ENCODE data around the gene CEP135. TPM values are rescaled to one million over a fixed set of nuclear protein-coding genes. Genes with fewer than 3 reads are reported as not detected.

Gene CEP135
- total RNA-seq, 1 experiment from 2014 or later = 10.5 TPM

DNA sequence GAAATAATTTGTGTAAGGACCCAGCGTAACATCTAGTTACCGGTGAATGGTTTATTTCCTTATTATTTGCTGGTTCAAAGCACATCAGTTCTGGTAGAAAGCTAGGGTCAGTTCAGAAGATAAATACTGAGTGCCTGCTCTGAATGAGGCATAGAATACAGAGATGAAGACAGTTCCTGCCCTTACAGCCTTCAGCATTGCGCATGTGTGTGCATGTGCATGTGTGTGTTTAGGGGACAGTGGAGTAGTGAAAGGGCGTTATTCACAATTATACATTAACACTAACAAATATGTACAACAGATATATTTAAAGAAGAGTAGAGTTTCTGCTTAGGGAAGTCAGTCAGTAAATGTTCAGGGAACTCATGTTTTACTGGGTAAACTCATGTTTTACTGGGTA lies 29.1 kb downstream of the CEP135 start:
- ChIA-PET CTCF (no interaction called here), POLR2A (no interaction called here)
- Mint-ChIP-seq H3K4me3 (ENCODE audit: unreplicated experiment) (no peak overlapping the region), H3K4me1 (ENCODE audit: low read depth, unreplicated experiment) (no peaks in the 10 kb centered on the region), H3K27me3 (ENCODE audit: insufficient read depth, unreplicated experiment) (no peaks in the 10 kb centered on the region), H3K27ac (ENCODE audit: unreplicated experiment) (no peak overlapping the region), H3K36me3 (ENCODE audit: insufficient read depth, unreplicated experiment) (no peaks in the 10 kb centered on the region), H3K9me3 (ENCODE audit: unreplicated experiment) (no peaks in the 10 kb centered on the region)
- BruUV-seq (replicated peaks) = no TSS peak
- H3K9me3 ChIP-seq = no peaks in the 10 kb centered on the region
- no peak for DNase-seq
- H3K4me1 ChIP-seq = no peaks in the 10 kb centered on the region
- no peaks in the 10 kb centered on the region for H3K27me3 ChIP-seq (replicated peaks; ENCODE audit: control insufficient read depth, insufficient read depth, low read length)
- TF ChIP-seq, protein P1, sequence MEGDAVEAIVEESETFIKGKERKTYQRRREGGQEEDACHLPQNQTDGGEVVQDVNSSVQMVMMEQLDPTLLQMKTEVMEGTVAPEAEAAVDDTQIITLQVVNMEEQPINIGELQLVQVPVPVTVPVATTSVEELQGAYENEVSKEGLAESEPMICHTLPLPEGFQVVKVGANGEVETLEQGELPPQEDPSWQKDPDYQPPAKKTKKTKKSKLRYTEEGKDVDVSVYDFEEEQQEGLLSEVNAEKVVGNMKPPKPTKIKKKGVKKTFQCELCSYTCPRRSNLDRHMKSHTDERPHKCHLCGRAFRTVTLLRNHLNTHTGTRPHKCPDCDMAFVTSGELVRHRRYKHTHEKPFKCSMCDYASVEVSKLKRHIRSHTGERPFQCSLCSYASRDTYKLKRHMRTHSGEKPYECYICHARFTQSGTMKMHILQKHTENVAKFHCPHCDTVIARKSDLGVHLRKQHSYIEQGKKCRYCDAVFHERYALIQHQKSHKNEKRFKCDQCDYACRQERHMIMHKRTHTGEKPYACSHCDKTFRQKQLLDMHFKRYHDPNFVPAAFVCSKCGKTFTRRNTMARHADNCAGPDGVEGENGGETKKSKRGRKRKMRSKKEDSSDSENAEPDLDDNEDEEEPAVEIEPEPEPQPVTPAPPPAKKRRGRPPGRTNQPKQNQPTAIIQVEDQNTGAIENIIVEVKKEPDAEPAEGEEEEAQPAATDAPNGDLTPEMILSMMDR (IDR thresholded peaks at IDR 0.05; ENCODE audit: insufficient read depth in 1 of 2, low read depth in 1 of 2, low read length in 1 of 2, severe bottlenecking in 1 of 2, unreplicated experiment in 1 of 2) = no peak
- H3K4me3 ChIP-seq (ENCODE audit: low read depth, low read length) = no peak overlapping the region
- intact Hi-C loops (cut with micrococcal nuclease; ENCODE audit: unreplicated experiment) = no loop called here
- H3K36me3 ChIP-seq (ENCODE audit: control insufficient read depth, insufficient read depth, low read length) = no peaks in the 10 kb centered on the region

DNA sequence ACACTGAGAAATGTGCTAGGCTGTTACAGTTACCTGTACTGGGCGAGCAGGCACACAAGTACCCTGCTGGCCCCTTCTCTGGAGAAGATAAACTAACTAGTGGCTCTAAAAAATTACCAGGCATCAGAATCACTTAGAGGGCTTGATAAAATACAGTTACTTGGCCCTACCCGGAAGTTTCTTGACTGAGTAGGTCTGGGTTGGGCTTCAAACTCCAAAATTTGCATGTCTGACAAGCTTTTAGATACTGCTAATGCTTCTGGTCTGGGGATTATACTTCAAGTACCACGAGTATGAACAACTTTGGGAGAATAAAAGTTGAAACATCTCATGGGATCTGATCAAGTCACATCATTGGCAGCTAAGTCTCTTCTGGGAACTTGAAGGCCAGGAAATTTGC lies 30.8 kb downstream of the CEP135 start:
- no peaks in the 10 kb centered on the region for H3K36me3 Mint-ChIP-seq (ENCODE audit: insufficient read depth, unreplicated experiment)
- Histone ChIP-seq H3K27me3 (replicated peaks; ENCODE audit: control insufficient read depth, insufficient read depth, low read length) (no peaks in the 10 kb centered on the region), H3K4me1 (no peaks in the 10 kb centered on the region), H3K4me3 (ENCODE audit: low read depth, low read length) (no peak overlapping the region), H3K9me3 (no peaks in the 10 kb centered on the region), H3K36me3 (ENCODE audit: control insufficient read depth, insufficient read depth, low read length) (no peaks in the 10 kb centered on the region)
- intact Hi-C loops (cut with micrococcal nuclease; ENCODE audit: unreplicated experiment) = no loop called here
- DNase-seq = no peak
- TF ChIP-seq, protein P1 (IDR thresholded peaks at IDR 0.05; ENCODE audit: insufficient read depth in 1 of 2, low read depth in 1 of 2, low read length in 1 of 2, severe bottlenecking in 1 of 2, unreplicated experiment in 1 of 2) = no peak
- ChIA-PET CTCF (no interaction called here), POLR2A (no interaction called here)
- no peak overlapping the region for H3K27ac Mint-ChIP-seq (ENCODE audit: unreplicated experiment)
- H3K4me1 Mint-ChIP-seq (ENCODE audit: low read depth, unreplicated experiment) = no peaks in the 10 kb centered on the region
- no peaks in the 10 kb centered on the region for H3K9me3 Mint-ChIP-seq (ENCODE audit: unreplicated experiment)
- no peaks in the 10 kb centered on the region for H3K27me3 Mint-ChIP-seq (ENCODE audit: insufficient read depth, unreplicated experiment)
- no peak overlapping the region for H3K4me3 Mint-ChIP-seq (ENCODE audit: unreplicated experiment)
- BruUV-seq (replicated peaks) = no TSS peak

DNA sequence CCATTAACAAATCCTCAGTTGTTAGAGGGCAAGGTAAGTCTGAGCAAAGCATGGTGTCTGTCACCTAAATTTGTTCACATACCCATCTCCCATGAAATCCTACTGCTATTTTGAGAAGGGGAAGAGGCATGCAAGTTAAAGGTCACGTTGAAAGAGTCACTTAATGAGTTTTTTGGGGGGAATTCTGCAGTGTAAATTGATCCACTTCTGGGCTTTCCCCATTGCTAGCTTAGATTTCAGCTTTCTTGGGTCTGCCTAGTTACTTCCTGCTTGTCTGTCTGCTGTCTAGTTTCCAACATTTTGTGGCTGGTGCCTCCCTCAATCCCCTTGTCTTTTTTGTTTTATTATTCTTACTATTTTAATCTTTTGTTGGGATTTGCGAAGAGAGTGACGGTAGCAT lies 32.0 kb downstream of the CEP135 start:
- POLR2A ChIA-PET = no interaction called here
- no peaks in the 10 kb centered on the region for H3K27me3 ChIP-seq (replicated peaks; ENCODE audit: control insufficient read depth, insufficient read depth, low read length)
- intact Hi-C loops (cut with micrococcal nuclease; ENCODE audit: unreplicated experiment) = no loop called here
- H3K4me3 Mint-ChIP-seq (ENCODE audit: unreplicated experiment) = no peak overlapping the region
- no peak for DNase-seq
- H3K27ac Mint-ChIP-seq (ENCODE audit: unreplicated experiment) = no peak overlapping the region
- no peaks in the 10 kb centered on the region for H3K36me3 ChIP-seq (ENCODE audit: control insufficient read depth, insufficient read depth, low read length)
- no peak overlapping the region for H3K4me3 ChIP-seq (ENCODE audit: low read depth, low read length)
- BruUV-seq (replicated peaks) = no TSS peak
- no peaks in the 10 kb centered on the region for H3K4me1 ChIP-seq
- H3K9me3 Mint-ChIP-seq (ENCODE audit: unreplicated experiment) = no peaks in the 10 kb centered on the region
- no peaks in the 10 kb centered on the region for H3K36me3 Mint-ChIP-seq (ENCODE audit: insufficient read depth, unreplicated experiment)
- no peaks in the 10 kb centered on the region for H3K9me3 ChIP-seq
- no peaks in the 10 kb centered on the region for H3K27me3 Mint-ChIP-seq (ENCODE audit: insufficient read depth, unreplicated experiment)
- H3K4me1 Mint-ChIP-seq (ENCODE audit: low read depth, unreplicated experiment) = no peaks in the 10 kb centered on the region
- CTCF ChIA-PET = no interaction called here
- TF ChIP-seq, protein P1 (IDR thresholded peaks at IDR 0.05; ENCODE audit: insufficient read depth in 1 of 2, low read depth in 1 of 2, low read length in 1 of 2, severe bottlenecking in 1 of 2, unreplicated experiment in 1 of 2) = no peak

Data from Caco-2 (cell line).